H9 (cell line): ENCODE data around the gene SST. TPM values are rescaled to one million over a fixed set of nuclear protein-coding genes. Genes with fewer than 3 reads are reported as not detected.

ENCODE experiments used
- DNase-seq: peaks from one replicate; pipeline ENCODE4 v3.0.0-alpha.2; 2017
- H2AFZ ChIP-seq: one replicate; pipeline ENCODE4 v1.6.1; 2013; ENCODE audit warnings: mild to moderate bottlenecking, low read length, control low read depth, moderate library complexity
- H2AK5ac ChIP-seq: 2 replicates; pipeline ENCODE4 v1.6.1; 2013; ENCODE audit warnings: low read length, control low read depth, mixed read lengths; ENCODE audit not compliant: insufficient read length
- H2BK120ac ChIP-seq: one replicate; pipeline ENCODE4 v1.6.1; 2013; ENCODE audit warnings: low read depth, mild to moderate bottlenecking, low read length, control low read depth, inconsistent platforms; ENCODE audit not compliant: poor library complexity, severe bottlenecking
- H2BK12ac ChIP-seq: 2 replicates; pipeline ENCODE4 v1.6.1; 2013; ENCODE audit warnings: low read length, control low read depth, mixed read lengths, low read depth; ENCODE audit not compliant: insufficient read length
- H2BK15ac ChIP-seq: 2 replicates; pipeline ENCODE4 v1.6.1; 2013; ENCODE audit warnings: low read depth, low read length, control low read depth
- H2BK20ac ChIP-seq: one replicate; pipeline ENCODE4 v1.6.1; 2013; ENCODE audit warnings: low read depth, mild to moderate bottlenecking, low read length, control low read depth, inconsistent platforms; ENCODE audit not compliant: poor library complexity, severe bottlenecking
- H2BK5ac ChIP-seq: 2 replicates; pipeline ENCODE4 v1.6.1; 2013; ENCODE audit warnings: low read length, control low read depth, mixed read lengths; ENCODE audit not compliant: insufficient read length
- H3K14ac ChIP-seq: 2 replicates; pipeline ENCODE4 v1.6.1; 2013; ENCODE audit warnings: low read length, control low read depth; ENCODE audit not compliant: insufficient read depth
- H3K18ac ChIP-seq: 2 replicates; pipeline ENCODE4 v1.6.1; 2013; ENCODE audit warnings: low read depth, mild to moderate bottlenecking, mixed read lengths, low read length, control low read depth; ENCODE audit not compliant: insufficient read length
- H3K23ac ChIP-seq: 2 replicates; pipeline ENCODE4 v1.6.1; 2013; ENCODE audit warnings: low read length, control low read depth, mixed read lengths, low read depth; ENCODE audit not compliant: insufficient read length
- H3K23me2 ChIP-seq: 2 replicates; pipeline ENCODE4 v1.6.1; 2013; ENCODE audit warnings: low read depth, mild to moderate bottlenecking, mixed read lengths, low read length, control low read depth; ENCODE audit not compliant: insufficient read length, poor library complexity, severe bottlenecking
- H3K27ac ChIP-seq: 2 replicates; pipeline ENCODE4 v1.5.1; 2013; ENCODE audit warnings: low read length, control low read depth, mixed read lengths, low read depth; ENCODE audit not compliant: insufficient read length
- H3K27me3 ChIP-seq: 2 replicates; pipeline ENCODE4 v1.6.1; 2013; ENCODE audit warnings: low read length, control low read depth, inconsistent platforms; ENCODE audit not compliant: insufficient read depth
- H3K4ac ChIP-seq: 2 replicates; pipeline ENCODE4 v1.6.1; 2013; ENCODE audit warnings: low read depth, mild to moderate bottlenecking, control low read depth, inconsistent platforms, low read length, moderate library complexity
- H3K4me1 ChIP-seq: 2 replicates; pipeline ENCODE4 v1.6.1; 2013; ENCODE audit warnings: low read length, control low read depth, inconsistent platforms; ENCODE audit not compliant: insufficient read depth
- H3K4me2 ChIP-seq: 2 replicates; pipeline ENCODE4 v1.6.1; 2013; ENCODE audit warnings: low read length, control low read depth, mixed read lengths; ENCODE audit not compliant: insufficient read length, insufficient read depth
- H3K56ac ChIP-seq: 2 replicates; pipeline ENCODE4 v1.6.1; 2013; ENCODE audit warnings: low read depth, mild to moderate bottlenecking, mixed read lengths, low read length, control low read depth; ENCODE audit not compliant: insufficient read length
- H3K79me1 ChIP-seq: 2 replicates; pipeline ENCODE4 v1.6.1; 2013; ENCODE audit warnings: low read depth, mild to moderate bottlenecking, moderate library complexity, low read length, control low read depth, inconsistent platforms; ENCODE audit not compliant: insufficient read depth, poor library complexity, severe bottlenecking
- H3K79me2 ChIP-seq: 2 replicates; pipeline ENCODE4 v1.6.1; 2013; ENCODE audit warnings: low read length, control low read depth, inconsistent platforms; ENCODE audit not compliant: insufficient read depth
- H3K9ac ChIP-seq: 2 replicates; pipeline ENCODE4 v1.6.1; 2013; ENCODE audit warnings: low read length, control low read depth, mixed read lengths; ENCODE audit not compliant: insufficient read length; ENCODE audit errors: extremely low read depth
- H3K9me3 ChIP-seq: one replicate; pipeline ENCODE4 v1.6.1; 2013; ENCODE audit warnings: low read depth, low read length, inconsistent platforms; ENCODE audit not compliant: control insufficient read depth
- H3T11ph ChIP-seq: one replicate; pipeline ENCODE4 v1.6.1; 2013; ENCODE audit warnings: mild to moderate bottlenecking, low read length, control low read depth, inconsistent platforms
- H4K20me1 ChIP-seq: one replicate; pipeline ENCODE4 v1.6.1; 2013; ENCODE audit not compliant: control insufficient read depth, insufficient read length, insufficient read depth
- H4K5ac ChIP-seq: 2 replicates; pipeline ENCODE4 v1.6.1; 2013; ENCODE audit warnings: low read depth, mild to moderate bottlenecking, mixed read lengths, low read length, control low read depth; ENCODE audit not compliant: insufficient read length
- H4K8ac ChIP-seq: replicated peaks from 2 replicates; pipeline ENCODE4 v1.6.1; 2013; ENCODE audit warnings: low read length, control low read depth, mixed read lengths, low read depth; ENCODE audit not compliant: insufficient read length
- H4K91ac ChIP-seq: 2 replicates; pipeline ENCODE4 v1.6.1; 2013; ENCODE audit warnings: low read depth, mild to moderate bottlenecking, moderate library complexity, mixed read lengths, low read length, control low read depth; ENCODE audit not compliant: insufficient read length
- H3K27ac Mint-ChIP-seq, 3 experiments: 2 replicates in 2 of 3; 3 replicates in 1 of 3; pipeline ENCODE4 v1.8.0; 2020 to 2021; ENCODE audit warnings: mixed read lengths in 3 of 3, mild to moderate bottlenecking in 1 of 3, moderate library complexity in 1 of 3
- H3K27me3 Mint-ChIP-seq: 2 replicates; pipeline ENCODE4 v1.8.0; 2021; ENCODE audit warnings: low read depth, mild to moderate bottlenecking, moderate library complexity, mixed read lengths
- H3K36me3 Mint-ChIP-seq, 3 experiments: 2 replicates in 2 of 3; 3 replicates in 1 of 3; pipeline ENCODE4 v1.8.0; 2020 to 2021; ENCODE audit warnings: low read depth in 3 of 3, mixed read lengths in 3 of 3; ENCODE audit not compliant: insufficient read depth in 1 of 3
- H3K4me1 Mint-ChIP-seq, 2 experiments: 2 replicates each; pipeline ENCODE4 v1.8.0; 2020; ENCODE audit warnings: mixed read lengths in 2 of 2
- H3K4me3 Mint-ChIP-seq, 2 experiments: 2 replicates in 1 of 2; 3 replicates in 1 of 2; pipeline ENCODE4 v1.8.0; 2020 to 2021; ENCODE audit warnings: mild to moderate bottlenecking in 2 of 2, mixed read lengths in 2 of 2, moderate library complexity in 1 of 2
- H3K9me3 Mint-ChIP-seq, 2 experiments: 2 replicates in 1 of 2; 3 replicates in 1 of 2; pipeline ENCODE4 v1.8.0; 2020; ENCODE audit warnings: mild to moderate bottlenecking in 2 of 2, mixed read lengths in 2 of 2, moderate library complexity in 1 of 2
- WGBS: extraction: QIAGEN DNeasy Blood & Tissue Kit; methylation state at CpG from one replicate; pipeline ENCODE4 v1.1.7; 2013; ENCODE audit warnings: missing lambda C conversion rate, low lambda C conversion rate, mixed read lengths; ENCODE audit not compliant: insufficient read length; ENCODE audit errors: extremely low coverage; 5-methylcytosine and 5-hydroxymethylcytosine counted together
- total RNA-seq: library from RNA; stranded (reverse); gene quantifications from 2 replicates; pipeline ENCODE4 v1.2.1, GENCODE V29; 2021
- TF ChIP-seq, protein P1 (sequence below): fragments of 200-600 bp; sonication (generic); conservative IDR thresholded peaks from 3 replicates; pipeline ENCODE4 v1.8.0; 2021; ENCODE audit warnings: antibody characterized with exemption, mild to moderate bottlenecking

SST gene
- total RNA-seq, 1 experiment from 2014 or later: not detected

DNA sequence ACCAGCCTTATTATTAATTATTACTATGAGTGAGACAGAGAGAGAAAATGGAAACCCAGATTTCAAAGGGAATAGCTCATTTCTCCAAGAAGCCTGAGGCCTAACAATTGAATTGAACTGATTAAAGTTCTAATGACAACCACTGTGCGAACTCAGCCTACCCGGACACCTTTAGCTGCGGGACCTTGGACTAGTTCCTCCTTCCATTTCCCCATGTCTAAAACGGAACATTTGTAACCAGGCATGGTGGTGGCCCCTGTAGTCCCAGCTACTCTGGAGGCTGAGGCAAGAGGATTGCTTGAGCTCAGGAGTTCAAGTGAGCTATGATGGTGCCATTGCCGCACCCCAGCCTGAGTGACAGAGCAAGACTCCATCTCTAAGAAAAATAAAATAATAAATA, 48.6 kb upstream of the SST start:
- WGBS: no CpG with 5 or more reads among the region's 5 CpGs
- no peaks in the 10 kb centered on the region for H3K79me1 ChIP-seq
- H2BK15ac ChIP-seq: no peak overlapping the region
- no peak overlapping the region for H4K8ac ChIP-seq
- no peaks in the 10 kb centered on the region for H3K27me3 ChIP-seq
- no peak overlapping the region for H4K91ac ChIP-seq
- no peak overlapping the region for H3K4me3 Mint-ChIP-seq
- no peaks in the 10 kb centered on the region; a peak in 1 of 5 replicates for H3K9me3 Mint-ChIP-seq
- no peak overlapping the region for H4K5ac ChIP-seq
- no peaks in the 10 kb centered on the region for H3K9me3 ChIP-seq
- no peak overlapping the region for H2BK120ac ChIP-seq
- no peak overlapping the region for H3K18ac ChIP-seq
- H3K4ac ChIP-seq: no peak overlapping the region
- no peak overlapping the region for H3K9ac ChIP-seq
- no peaks in the 10 kb centered on the region for H4K20me1 ChIP-seq
- H2BK12ac ChIP-seq: no peak overlapping the region
- peaks cover 0 to 30% (median 21%) of the 10 kb centered on the region in 3 experiments; a peak in 5 of 7 replicates for H3K36me3 Mint-ChIP-seq
- peaks cover 22 to 30% of the 10 kb centered on the region in 2 experiments for H3K4me1 Mint-ChIP-seq
- TF ChIP-seq, protein P1, sequence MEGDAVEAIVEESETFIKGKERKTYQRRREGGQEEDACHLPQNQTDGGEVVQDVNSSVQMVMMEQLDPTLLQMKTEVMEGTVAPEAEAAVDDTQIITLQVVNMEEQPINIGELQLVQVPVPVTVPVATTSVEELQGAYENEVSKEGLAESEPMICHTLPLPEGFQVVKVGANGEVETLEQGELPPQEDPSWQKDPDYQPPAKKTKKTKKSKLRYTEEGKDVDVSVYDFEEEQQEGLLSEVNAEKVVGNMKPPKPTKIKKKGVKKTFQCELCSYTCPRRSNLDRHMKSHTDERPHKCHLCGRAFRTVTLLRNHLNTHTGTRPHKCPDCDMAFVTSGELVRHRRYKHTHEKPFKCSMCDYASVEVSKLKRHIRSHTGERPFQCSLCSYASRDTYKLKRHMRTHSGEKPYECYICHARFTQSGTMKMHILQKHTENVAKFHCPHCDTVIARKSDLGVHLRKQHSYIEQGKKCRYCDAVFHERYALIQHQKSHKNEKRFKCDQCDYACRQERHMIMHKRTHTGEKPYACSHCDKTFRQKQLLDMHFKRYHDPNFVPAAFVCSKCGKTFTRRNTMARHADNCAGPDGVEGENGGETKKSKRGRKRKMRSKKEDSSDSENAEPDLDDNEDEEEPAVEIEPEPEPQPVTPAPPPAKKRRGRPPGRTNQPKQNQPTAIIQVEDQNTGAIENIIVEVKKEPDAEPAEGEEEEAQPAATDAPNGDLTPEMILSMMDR: no peak
- H2BK5ac ChIP-seq: no peak overlapping the region
- no peak overlapping the region for H2AFZ ChIP-seq
- peaks cover 9% of the 10 kb centered on the region for H3K27me3 Mint-ChIP-seq
- no peak overlapping the region for H2BK20ac ChIP-seq
- no peaks in the 10 kb centered on the region for H3K23me2 ChIP-seq
- DNase-seq: no peak
- no peaks in the 10 kb centered on the region for H3K79me2 ChIP-seq
- no peak overlapping the region for H3K23ac ChIP-seq
- H3K27ac ChIP-seq: no peak overlapping the region
- H3K4me2 ChIP-seq: no peak overlapping the region
- H3K4me1 ChIP-seq: no peaks in the 10 kb centered on the region
- no peak overlapping the region for H3K56ac ChIP-seq
- H3K27ac Mint-ChIP-seq: no peak overlapping the region
- H3K14ac ChIP-seq: no peak overlapping the region
- no peak overlapping the region for H3T11ph ChIP-seq
- no peak overlapping the region for H2AK5ac ChIP-seq
